HPDE6-E6E7 (cell line): ENCODE measurements around the gene FRAT1.

ENCODE experiments used
- DNase-seq: peaks from one replicate; pipeline ENCODE4 v3.0.0; 2011; ENCODE audit warnings: missing footprints; ENCODE audit errors: extremely low spot score

Gene FRAT1

GRCh38 chr10:97365761-97366351, 46.8 kb downstream of the FRAT1 start:
- DNase-seq, result no peak

- no peak for DNase-seq
Observed at GRCh38 chr10:97366572-97366971, 47.5 kb downstream of the FRAT1 start.

DNA sequence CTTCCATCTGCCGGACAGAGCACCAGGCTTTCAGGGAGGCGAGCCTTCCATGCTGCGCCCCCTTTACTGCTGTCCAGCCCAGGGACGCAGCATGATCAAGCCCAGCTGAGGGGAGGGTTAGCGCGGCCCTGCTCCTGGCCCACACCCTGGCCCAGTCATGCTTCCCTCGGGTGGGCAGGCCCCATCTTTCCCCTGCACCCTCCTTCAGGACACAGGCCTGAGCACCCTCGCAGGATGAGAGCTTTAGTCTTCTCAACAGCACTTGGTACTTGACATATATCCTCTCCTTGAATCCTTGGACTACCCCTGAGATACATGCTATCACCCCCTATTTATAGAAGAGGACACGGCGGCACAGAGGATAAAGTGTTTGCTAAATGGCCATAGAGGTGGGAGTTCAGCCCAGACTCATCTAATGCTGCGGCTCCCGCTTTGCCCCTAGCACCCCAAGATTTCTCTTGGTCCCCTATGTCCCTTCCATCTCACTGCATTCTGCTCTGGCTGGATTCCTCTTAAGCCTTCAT, 48.1 kb downstream of the FRAT1 start:
- DNase-seq, result no peak
